ENCODE data around the gene GMEB1. TPM values are rescaled to one million over a fixed set of nuclear protein-coding genes. Genes with fewer than 3 reads are reported as not detected.

GMEB1 gene
- polyA plus RNA-seq, 2 of the 4 experiments (the other 2 are of a cell fraction): 5.2 to 7.1 TPM

DNA sequence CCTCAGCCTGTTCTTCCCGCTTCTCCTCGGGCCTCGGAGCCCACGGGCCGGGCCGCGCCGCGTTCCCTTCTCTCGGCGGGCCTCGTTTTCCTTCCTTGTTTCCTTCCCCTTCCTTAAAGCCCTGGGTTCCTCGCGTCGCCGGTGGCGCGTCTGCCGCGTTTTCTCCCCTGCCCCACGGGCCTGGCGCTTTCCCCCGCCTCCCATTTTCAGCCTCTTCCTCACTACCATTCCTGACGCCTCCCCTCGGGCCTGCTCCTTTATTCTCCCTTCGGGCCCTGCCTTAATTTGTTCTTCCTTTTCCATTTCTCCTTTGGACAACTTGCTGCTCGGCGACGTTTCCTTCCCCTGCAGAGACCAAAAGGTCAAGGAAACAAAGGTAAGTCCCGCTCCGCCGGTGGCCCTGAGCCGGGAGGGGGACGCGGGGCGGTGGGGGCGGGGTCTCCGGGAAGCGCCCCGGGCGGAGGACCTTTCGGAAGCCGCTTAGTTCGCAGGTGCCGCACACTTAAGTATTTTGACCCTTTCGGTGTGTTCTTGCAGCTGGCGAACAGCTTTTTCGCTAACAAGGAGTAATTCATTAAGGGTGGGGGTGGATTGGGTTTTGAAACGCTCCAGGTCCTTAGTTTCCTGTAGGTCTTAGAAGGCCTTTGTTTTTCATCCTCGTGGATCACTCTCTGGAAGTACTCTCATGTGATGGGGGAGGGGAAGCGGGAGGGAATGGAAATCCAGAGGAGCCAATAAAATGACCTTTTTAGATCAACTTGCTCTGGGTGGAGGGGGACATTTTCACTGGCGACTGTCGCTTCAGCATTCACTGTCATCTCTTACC, 68.9 kb downstream of the GMEB1 start:
- WGBS (ENCODE audit: missing lambda C conversion rate): 1% methylated on average over 45 of the region's 53 CpGs
- DNase-seq (ENCODE audit: low read depth in 1 of 2, low spot score in 1 of 2) (peak; percentile 52 to 57), ATAC-seq (peak; percentile 33 to 49; a peak in 4 of 6 replicates), FAIRE-seq (no peak)
- TF ChIP-seq PHF8 (IDR thresholded peaks at IDR 0.05; ENCODE audit: borderline replicate concordance, low read depth) (peak; percentile 72; the same call in 1 of the 2 replicates), POLR2AphosphoS2 (conservative IDR thresholded peaks at IDR 0.05; ENCODE audit: low read length) (no peak), CBX2 (IDR thresholded peaks at IDR 0.05; ENCODE audit: borderline replicate concordance, low read depth) (no peak), ZSCAN20 (CRISPR knock-in tag; IDR thresholded peaks at IDR 0.05) (no peak), RFX5 (IDR thresholded peaks at IDR 0.05) (no peak), HOXB13 (CRISPR knock-in tag; IDR thresholded peaks at IDR 0.05; ENCODE audit: low read depth) (no peak)
- TF ChIP-seq, protein P1, sequence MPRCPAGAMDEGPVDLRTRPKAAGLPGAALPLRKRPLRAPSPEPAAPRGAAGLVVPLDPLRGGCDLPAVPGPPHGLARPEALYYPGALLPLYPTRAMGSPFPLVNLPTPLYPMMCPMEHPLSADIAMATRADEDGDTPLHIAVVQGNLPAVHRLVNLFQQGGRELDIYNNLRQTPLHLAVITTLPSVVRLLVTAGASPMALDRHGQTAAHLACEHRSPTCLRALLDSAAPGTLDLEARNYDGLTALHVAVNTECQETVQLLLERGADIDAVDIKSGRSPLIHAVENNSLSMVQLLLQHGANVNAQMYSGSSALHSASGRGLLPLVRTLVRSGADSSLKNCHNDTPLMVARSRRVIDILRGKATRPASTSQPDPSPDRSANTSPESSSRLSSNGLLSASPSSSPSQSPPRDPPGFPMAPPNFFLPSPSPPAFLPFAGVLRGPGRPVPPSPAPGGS (IDR thresholded peaks at IDR 0.05): no peak
- TF ChIP-seq, protein P2, sequence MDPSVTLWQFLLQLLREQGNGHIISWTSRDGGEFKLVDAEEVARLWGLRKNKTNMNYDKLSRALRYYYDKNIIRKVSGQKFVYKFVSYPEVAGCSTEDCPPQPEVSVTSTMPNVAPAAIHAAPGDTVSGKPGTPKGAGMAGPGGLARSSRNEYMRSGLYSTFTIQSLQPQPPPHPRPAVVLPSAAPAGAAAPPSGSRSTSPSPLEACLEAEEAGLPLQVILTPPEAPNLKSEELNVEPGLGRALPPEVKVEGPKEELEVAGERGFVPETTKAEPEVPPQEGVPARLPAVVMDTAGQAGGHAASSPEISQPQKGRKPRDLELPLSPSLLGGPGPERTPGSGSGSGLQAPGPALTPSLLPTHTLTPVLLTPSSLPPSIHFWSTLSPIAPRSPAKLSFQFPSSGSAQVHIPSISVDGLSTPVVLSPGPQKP (IDR thresholded peaks at IDR 0.05; ENCODE audit: low read depth, low read length): no peak
- TF ChIP-seq, protein P3, sequence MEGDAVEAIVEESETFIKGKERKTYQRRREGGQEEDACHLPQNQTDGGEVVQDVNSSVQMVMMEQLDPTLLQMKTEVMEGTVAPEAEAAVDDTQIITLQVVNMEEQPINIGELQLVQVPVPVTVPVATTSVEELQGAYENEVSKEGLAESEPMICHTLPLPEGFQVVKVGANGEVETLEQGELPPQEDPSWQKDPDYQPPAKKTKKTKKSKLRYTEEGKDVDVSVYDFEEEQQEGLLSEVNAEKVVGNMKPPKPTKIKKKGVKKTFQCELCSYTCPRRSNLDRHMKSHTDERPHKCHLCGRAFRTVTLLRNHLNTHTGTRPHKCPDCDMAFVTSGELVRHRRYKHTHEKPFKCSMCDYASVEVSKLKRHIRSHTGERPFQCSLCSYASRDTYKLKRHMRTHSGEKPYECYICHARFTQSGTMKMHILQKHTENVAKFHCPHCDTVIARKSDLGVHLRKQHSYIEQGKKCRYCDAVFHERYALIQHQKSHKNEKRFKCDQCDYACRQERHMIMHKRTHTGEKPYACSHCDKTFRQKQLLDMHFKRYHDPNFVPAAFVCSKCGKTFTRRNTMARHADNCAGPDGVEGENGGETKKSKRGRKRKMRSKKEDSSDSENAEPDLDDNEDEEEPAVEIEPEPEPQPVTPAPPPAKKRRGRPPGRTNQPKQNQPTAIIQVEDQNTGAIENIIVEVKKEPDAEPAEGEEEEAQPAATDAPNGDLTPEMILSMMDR (IDR thresholded peaks at IDR 0.05): no peak
- Histone ChIP-seq H3K4me2 (peak overlapping the region; percentile 97), H3K4me3 (peak overlapping the region; percentile 98), H3K9me3 (no peaks in the 10 kb centered on the region), H3K4me1 (peaks cover 19% of the 10 kb centered on the region; the same call in 2 of the 3 replicates), H3K27ac (peak overlapping the region; percentile 98 to 100)
- CTCF ChIA-PET: interaction anchor here (0.6 to 2.5 kb wide), 17 partner anchors 9 to 809 kb away, joined by 3 to 31 read pairs (median 5); partner anchors contain the start of genes GMEB1 and TAF12
- POLR2A ChIA-PET: interaction anchor here (1.0 to 1.9 kb wide), 10 partner anchors 10 to 444 kb away, joined by 3 to 27 read pairs (median 8); partner anchors contain the start of genes GMEB1, RNU11, SRSF4 and TAF12

DNA sequence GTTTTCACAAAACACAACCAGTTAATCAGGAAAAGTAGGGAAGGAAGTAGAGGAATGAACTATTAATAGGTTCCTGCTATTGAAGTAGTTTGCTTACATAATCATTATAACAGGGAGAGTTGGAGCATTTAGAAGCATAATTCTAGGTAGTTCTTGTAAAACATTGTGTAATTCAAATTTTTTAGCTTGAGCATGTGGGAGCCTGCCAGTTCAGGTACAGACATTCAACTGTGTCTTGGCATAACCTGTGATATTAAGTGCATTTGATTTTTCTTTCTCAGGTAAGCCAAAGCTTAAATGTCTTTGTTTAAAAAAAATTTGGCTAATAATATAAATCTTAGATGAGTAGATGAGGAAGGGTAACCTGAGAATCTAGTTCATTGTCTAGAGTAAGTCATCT, 71.5 kb downstream of the GMEB1 start:
- no peak for DNase-seq (ENCODE audit: low read depth in 1 of 2, low spot score in 1 of 2)
- POLR2A ChIA-PET: no interaction called here
- Histone ChIP-seq H3K9me3 (no peaks in the 10 kb centered on the region), H3K4me1 (peaks cover 19% of the 10 kb centered on the region; the same call in 2 of the 3 replicates), H3K27ac (no peak overlapping the region), H3K4me3 (no peak overlapping the region), H3K4me2 (no peak overlapping the region)
- no peak for ATAC-seq
- no peak for FAIRE-seq
- TF ChIP-seq HEYL (CRISPR knock-in tag; IDR thresholded peaks at IDR 0.05) (no peak), POLR2A (IDR thresholded peaks at IDR 0.05; ENCODE audit: low read length) (no peak), RARB (CRISPR knock-in tag; IDR thresholded peaks at IDR 0.05) (no peak), ZFP36 (IDR thresholded peaks at IDR 0.05; ENCODE audit: borderline replicate concordance, partially characterized antibody) (no peak), JUN (IDR thresholded peaks at IDR 0.05) (no peak)
- TF ChIP-seq, protein P4, sequence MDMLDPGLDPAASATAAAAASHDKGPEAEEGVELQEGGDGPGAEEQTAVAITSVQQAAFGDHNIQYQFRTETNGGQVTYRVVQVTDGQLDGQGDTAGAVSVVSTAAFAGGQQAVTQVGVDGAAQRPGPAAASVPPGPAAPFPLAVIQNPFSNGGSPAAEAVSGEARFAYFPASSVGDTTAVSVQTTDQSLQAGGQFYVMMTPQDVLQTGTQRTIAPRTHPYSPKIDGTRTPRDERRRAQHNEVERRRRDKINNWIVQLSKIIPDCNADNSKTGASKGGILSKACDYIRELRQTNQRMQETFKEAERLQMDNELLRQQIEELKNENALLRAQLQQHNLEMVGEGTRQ (IDR thresholded peaks at IDR 0.05): no peak
- CTCF ChIA-PET: interaction anchor here (0.6 to 0.9 kb wide), 2 partner anchors 73 to 136 kb away, joined by 3 to 4 read pairs; no protein-coding TSS in a partner anchor

DNA sequence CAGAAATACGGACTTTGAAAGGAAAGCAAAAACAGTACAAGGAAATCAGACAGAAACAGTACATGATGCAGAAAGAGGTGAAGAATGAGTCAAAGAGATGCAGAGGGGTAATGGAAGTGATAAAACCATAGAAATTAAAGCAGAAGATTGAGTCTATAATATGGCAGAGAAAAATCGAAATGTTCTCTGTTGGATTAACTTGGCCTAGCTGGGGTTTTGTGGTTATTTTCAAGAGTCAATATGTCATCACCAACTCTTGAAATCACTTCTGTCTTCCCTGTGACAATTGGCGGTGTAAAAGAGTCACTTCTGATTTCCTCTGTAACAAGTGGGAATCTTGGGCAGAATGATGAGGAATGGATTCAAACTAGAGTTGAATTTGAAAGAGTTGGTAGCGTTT, 75.6 kb downstream of the GMEB1 start:
- FAIRE-seq (no peak), ATAC-seq (no peak), DNase-seq (ENCODE audit: low read depth in 1 of 2, low spot score in 1 of 2) (no peak)
- Histone ChIP-seq H3K4me1 (peaks cover 12% of the 10 kb centered on the region), H3K4me3 (no peak overlapping the region), H3K27ac (no peak overlapping the region), H3K9me3 (no peaks in the 10 kb centered on the region), H3K4me2 (no peak overlapping the region)
- POLR2A ChIA-PET: no interaction called here
- WGBS (ENCODE audit: missing lambda C conversion rate): 87% methylated on average over 4 of the region's 4 CpGs
- CTCF ChIA-PET: interaction anchor here (0.6 to 4.1 kb wide), 3 partner anchors 8 to 757 kb away, joined by 3 to 20 read pairs (median 3); partner anchors contain the start of gene YTHDF2
- no peak for TF ChIP-seq CHD4 (IDR thresholded peaks at IDR 0.05; ENCODE audit: borderline replicate concordance)
- TF ChIP-seq, protein P5, sequence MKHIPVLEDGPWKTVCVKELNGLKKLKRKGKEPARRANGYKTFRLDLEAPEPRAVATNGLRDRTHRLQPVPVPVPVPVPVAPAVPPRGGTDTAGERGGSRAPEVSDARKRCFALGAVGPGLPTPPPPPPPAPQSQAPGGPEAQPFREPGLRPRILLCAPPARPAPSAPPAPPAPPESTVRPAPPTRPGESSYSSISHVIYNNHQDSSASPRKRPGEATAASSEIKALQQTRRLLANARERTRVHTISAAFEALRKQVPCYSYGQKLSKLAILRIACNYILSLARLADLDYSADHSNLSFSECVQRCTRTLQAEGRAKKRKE (CRISPR knock-in tag; IDR thresholded peaks at IDR 0.05; ENCODE audit: low read depth): no peak
- no peak for TF ChIP-seq JUN (IDR thresholded peaks at IDR 0.05)
- no peak for TF ChIP-seq HOXB5 (CRISPR knock-in tag; IDR thresholded peaks at IDR 0.05)
- TF ChIP-seq HDAC2 (IDR thresholded peaks at IDR 0.05): no peak
- TF ChIP-seq FOSL2 (IDR thresholded peaks at IDR 0.05): no peak
- TF ChIP-seq FOSL2 (CRISPR knock-in tag; IDR thresholded peaks at IDR 0.05): no peak
- TF ChIP-seq GATA3 (IDR thresholded peaks at IDR 0.05; ENCODE audit: borderline replicate concordance): no peak
- TF ChIP-seq, protein P6, sequence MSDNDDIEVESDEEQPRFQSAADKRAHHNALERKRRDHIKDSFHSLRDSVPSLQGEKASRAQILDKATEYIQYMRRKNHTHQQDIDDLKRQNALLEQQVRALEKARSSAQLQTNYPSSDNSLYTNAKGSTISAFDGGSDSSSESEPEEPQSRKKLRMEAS (IDR thresholded peaks at IDR 0.05): no peak
- no peak for TF ChIP-seq CEBPB (IDR thresholded peaks at IDR 0.05)
- TF ChIP-seq ZC3H11A (IDR thresholded peaks at IDR 0.05): no peak
- TF ChIP-seq HOXA7 (CRISPR knock-in tag; IDR thresholded peaks at IDR 0.05): no peak
- TF ChIP-seq, protein P4 (IDR thresholded peaks at IDR 0.05): no peak
- no peak for TF ChIP-seq FOXS1 (CRISPR knock-in tag; IDR thresholded peaks at IDR 0.05)

All from A549 (cell line).